ENCODE measurements around the gene AKAIN1.

DNA sequence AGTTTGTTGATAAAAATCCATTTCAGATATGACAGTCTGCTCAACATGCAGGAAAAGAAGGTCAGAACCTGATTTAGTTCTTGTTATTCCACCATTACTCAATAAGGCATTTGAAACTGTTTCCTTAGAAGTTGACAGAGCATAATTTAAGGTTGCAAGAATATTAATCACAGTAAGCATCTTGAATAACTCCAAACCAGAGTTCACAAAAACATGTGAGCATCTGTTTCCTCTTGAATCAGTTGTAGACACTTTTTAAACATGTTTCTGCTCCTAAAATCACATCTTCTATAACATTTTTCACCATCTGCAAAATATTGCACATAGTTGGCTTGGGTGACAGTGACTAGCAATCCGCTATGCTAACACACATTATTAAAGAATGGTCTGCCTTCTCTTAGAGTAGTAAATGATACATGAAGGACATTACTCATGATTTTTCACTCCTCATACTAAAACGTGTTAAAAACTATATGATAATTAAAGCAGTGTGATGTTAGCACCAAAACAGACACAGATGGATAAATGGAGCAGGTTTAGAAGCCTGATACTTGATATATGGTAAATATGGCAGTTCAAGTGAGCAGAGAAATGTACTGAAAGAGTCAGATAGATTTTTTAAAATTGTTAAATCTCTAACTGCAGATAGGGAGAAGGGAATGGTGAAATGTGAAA, 30.3 kb downstream of the AKAIN1 start:
- TF ChIP-seq, protein P1, sequence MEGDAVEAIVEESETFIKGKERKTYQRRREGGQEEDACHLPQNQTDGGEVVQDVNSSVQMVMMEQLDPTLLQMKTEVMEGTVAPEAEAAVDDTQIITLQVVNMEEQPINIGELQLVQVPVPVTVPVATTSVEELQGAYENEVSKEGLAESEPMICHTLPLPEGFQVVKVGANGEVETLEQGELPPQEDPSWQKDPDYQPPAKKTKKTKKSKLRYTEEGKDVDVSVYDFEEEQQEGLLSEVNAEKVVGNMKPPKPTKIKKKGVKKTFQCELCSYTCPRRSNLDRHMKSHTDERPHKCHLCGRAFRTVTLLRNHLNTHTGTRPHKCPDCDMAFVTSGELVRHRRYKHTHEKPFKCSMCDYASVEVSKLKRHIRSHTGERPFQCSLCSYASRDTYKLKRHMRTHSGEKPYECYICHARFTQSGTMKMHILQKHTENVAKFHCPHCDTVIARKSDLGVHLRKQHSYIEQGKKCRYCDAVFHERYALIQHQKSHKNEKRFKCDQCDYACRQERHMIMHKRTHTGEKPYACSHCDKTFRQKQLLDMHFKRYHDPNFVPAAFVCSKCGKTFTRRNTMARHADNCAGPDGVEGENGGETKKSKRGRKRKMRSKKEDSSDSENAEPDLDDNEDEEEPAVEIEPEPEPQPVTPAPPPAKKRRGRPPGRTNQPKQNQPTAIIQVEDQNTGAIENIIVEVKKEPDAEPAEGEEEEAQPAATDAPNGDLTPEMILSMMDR (conservative IDR thresholded peaks at IDR 0.05; ENCODE audit: low read depth, low read length) = no peak
- TF ChIP-seq RAD21 (IDR thresholded peaks at IDR 0.05; ENCODE audit: low read length) (no peak), FOS (IDR thresholded peaks at IDR 0.05; ENCODE audit: low read depth, low read length) (no peak), POLR2A (IDR thresholded peaks at IDR 0.05; ENCODE audit: low read depth, low read length) (no peak), MXI1 (IDR thresholded peaks at IDR 0.05; ENCODE audit: borderline replicate concordance, low read depth, low read length) (no peak), CEBPB (IDR thresholded peaks at IDR 0.05; ENCODE audit: low read depth, low read length) (no peak), RCOR1 (IDR thresholded peaks at IDR 0.05; ENCODE audit: insufficient replicate concordance, low read length) (no peak), MAFK (IDR thresholded peaks at IDR 0.05; ENCODE audit: low read depth, low read length) (no peak), BHLHE40 (IDR thresholded peaks at IDR 0.05; ENCODE audit: low read depth, low read length) (no peak), SMC3 (IDR thresholded peaks at IDR 0.05; ENCODE audit: low read depth, low read length) (no peak)
- TF ChIP-seq, protein P2, sequence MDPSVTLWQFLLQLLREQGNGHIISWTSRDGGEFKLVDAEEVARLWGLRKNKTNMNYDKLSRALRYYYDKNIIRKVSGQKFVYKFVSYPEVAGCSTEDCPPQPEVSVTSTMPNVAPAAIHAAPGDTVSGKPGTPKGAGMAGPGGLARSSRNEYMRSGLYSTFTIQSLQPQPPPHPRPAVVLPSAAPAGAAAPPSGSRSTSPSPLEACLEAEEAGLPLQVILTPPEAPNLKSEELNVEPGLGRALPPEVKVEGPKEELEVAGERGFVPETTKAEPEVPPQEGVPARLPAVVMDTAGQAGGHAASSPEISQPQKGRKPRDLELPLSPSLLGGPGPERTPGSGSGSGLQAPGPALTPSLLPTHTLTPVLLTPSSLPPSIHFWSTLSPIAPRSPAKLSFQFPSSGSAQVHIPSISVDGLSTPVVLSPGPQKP (IDR thresholded peaks at IDR 0.05; ENCODE audit: borderline replicate concordance, low read depth, low read length) = no peak
- TF ChIP-seq, protein P3, sequence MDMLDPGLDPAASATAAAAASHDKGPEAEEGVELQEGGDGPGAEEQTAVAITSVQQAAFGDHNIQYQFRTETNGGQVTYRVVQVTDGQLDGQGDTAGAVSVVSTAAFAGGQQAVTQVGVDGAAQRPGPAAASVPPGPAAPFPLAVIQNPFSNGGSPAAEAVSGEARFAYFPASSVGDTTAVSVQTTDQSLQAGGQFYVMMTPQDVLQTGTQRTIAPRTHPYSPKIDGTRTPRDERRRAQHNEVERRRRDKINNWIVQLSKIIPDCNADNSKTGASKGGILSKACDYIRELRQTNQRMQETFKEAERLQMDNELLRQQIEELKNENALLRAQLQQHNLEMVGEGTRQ (IDR thresholded peaks at IDR 0.05; ENCODE audit: low read depth, low read length) = no peak

Measured in IMR-90 (cell line).